PC-9 (cell line): ENCODE data around the gene CRTC1. TPM values are rescaled to one million over a fixed set of nuclear protein-coding genes. Genes with fewer than 3 reads are reported as not detected.

Experiments used
- BruUV-seq: library from RNA; stranded (reverse); fragments of 400-500 nt; replicated peaks from 2 replicates; lab custom pipeline; 2021; lab: Mats Ljungman, UMichigan
- CTCF ChIA-PET: fragments of 300-600 bp; sonication (Branson Sonifier 250); formaldehyde crosslinking; loops from one replicate; lab custom pipeline; 2022; ENCODE audit warnings: antibody characterized with exemption; lab: Charles Lee
- POLR2A ChIA-PET: fragments of 300-600 bp; sonication (Branson Sonifier 250); formaldehyde crosslinking; loops from one replicate; lab custom pipeline; 2022; ENCODE audit warnings: antibody characterized with exemption; ENCODE audit not compliant: unreplicated experiment; lab: Charles Lee
- DNase-seq, 2 experiments: peaks; one replicate each; pipeline versions ENCODE4 v3.0.0 to v3.0.0-alpha.2; 2015 to 2022; ENCODE audit warnings: mixed read lengths in 1 of 2
- H2AFZ ChIP-seq: fragments of 200-600 bp; sonication (generic); 2 replicates; pipeline ENCODE4 v1.8.1; 2017; ENCODE audit warnings: antibody characterized with exemption
- H3F3A ChIP-seq: fragments of 200-600 bp; sonication (generic); 2 replicates; pipeline ENCODE4 v1.8.1; 2017; ENCODE audit warnings: antibody characterized with exemption, mild to moderate bottlenecking, low read depth; ENCODE audit not compliant: insufficient read depth
- H3K27ac ChIP-seq: fragments of 200-600 bp; sonication (generic); 2 replicates; pipeline ENCODE4 v1.6.1; 2016; ENCODE audit warnings: mixed run types
- H3K27me3 ChIP-seq: fragments of 200-600 bp; sonication (generic); 2 replicates; pipeline ENCODE4 v1.6.1; 2016; ENCODE audit warnings: low read depth, mixed run types; ENCODE audit not compliant: insufficient read depth
- H3K36me3 ChIP-seq: fragments of 200-600 bp; sonication (generic); 2 replicates; pipeline ENCODE4 v1.6.1; 2016; ENCODE audit warnings: low read depth, mixed run types
- H3K4me1 ChIP-seq: fragments of 200-600 bp; sonication (generic); replicated peaks from 2 replicates; pipeline ENCODE4 v1.6.1; 2016; ENCODE audit warnings: mixed run types; ENCODE audit not compliant: insufficient read depth
- H3K4me2 ChIP-seq: fragments of 200-600 bp; sonication (generic); 2 replicates; pipeline ENCODE4 v1.6.1; 2017; ENCODE audit warnings: mixed run types
- H3K4me3 ChIP-seq: fragments of 200-600 bp; sonication (generic); 2 replicates; pipeline ENCODE4 v1.6.1; 2016; ENCODE audit warnings: mixed run types
- H3K79me2 ChIP-seq: fragments of 200-600 bp; sonication (generic); 2 replicates; pipeline ENCODE4 v1.6.1; 2017; ENCODE audit warnings: low read depth, mixed run types
- H3K9me2 ChIP-seq: fragments of 200-600 bp; sonication (generic); 2 replicates; pipeline ENCODE4 v1.8.1; 2017; ENCODE audit warnings: mild to moderate bottlenecking; ENCODE audit not compliant: insufficient read depth
- H3K9me3 ChIP-seq: fragments of 200-600 bp; sonication (generic); 2 replicates; pipeline ENCODE4 v1.8.1; 2016; ENCODE audit warnings: low read depth; ENCODE audit not compliant: insufficient read depth
- H4K20me1 ChIP-seq: fragments of 200-600 bp; sonication (generic); 2 replicates; pipeline ENCODE4 v1.8.1; 2017; ENCODE audit not compliant: insufficient read depth
- CTCF ChIP-seq: fragments of 200-600 bp; sonication (generic); conservative IDR thresholded peaks from 2 replicates; pipeline ENCODE4 v1.6.1; 2017; ENCODE audit warnings: mixed run types, antibody characterized with exemption, mild to moderate bottlenecking, moderate library complexity
- EZH2 ChIP-seq: fragments of 200-600 bp; sonication (generic); IDR thresholded peaks from 2 replicates; pipeline ENCODE4 v1.8.0; 2017; ENCODE audit warnings: antibody characterized with exemption, low read depth
- intact Hi-C: fragments of 100-400 bp; cut with micrococcal nuclease; formaldehyde crosslinking; loops from one replicate; pipeline ENCODE4 v1.10.0; 2022; ENCODE audit not compliant: unreplicated experiment
- total RNA-seq: library from RNA; stranded (reverse); gene quantifications from 2 replicates; pipeline ENCODE4 v1.2.3, GENCODE V29; 2021

Gene CRTC1
- total RNA-seq, 1 experiment from 2014 or later: 16.6 TPM

GRCh38 chr19:18761531-18762110 is 78.1 kb downstream of the CRTC1 start:
- Histone ChIP-seq H3K9me2 (no peaks in the 10 kb centered on the region), H3K36me3 (no peaks in the 10 kb centered on the region), H2AFZ (no peak overlapping the region), H4K20me1 (no peaks in the 10 kb centered on the region), H3K4me3 (no peak overlapping the region), H3K4me1 (peaks cover 40% of the 10 kb centered on the region), H3K9me3 (no peaks in the 10 kb centered on the region), H3K4me2 (peak overlapping the region; percentile 63; the same call in 1 of the 2 replicates), H3K27ac (no peak overlapping the region), H3K27me3 (no peaks in the 10 kb centered on the region), H3K79me2 (no peaks in the 10 kb centered on the region), H3F3A (peaks cover 41% of the 10 kb centered on the region)
- CTCF ChIA-PET: interaction anchor here (0.7 kb wide), 1 partner anchor 20 kb away, joined by 14 read pairs; no protein-coding TSS in a partner anchor
- no TSS peak for BruUV-seq
- POLR2A ChIA-PET: no interaction called here
- TF ChIP-seq EZH2 (no peak), CTCF (no peak)
- intact Hi-C loops: loop anchor here (5.0 to 10.0 kb wide), 2 partner anchors 86 to 157 kb away; partner anchors contain the start of gene CRLF1
- no peak for DNase-seq

- ChIA-PET CTCF (no interaction called here), POLR2A (interaction anchor here (0.6 to 0.7 kb wide), 3 partner anchors 29 to 173 kb away, joined by 3 to 4 read pairs (median 3); no protein-coding TSS in a partner anchor)
- Histone ChIP-seq H2AFZ (no peak overlapping the region), H3K27me3 (no peaks in the 10 kb centered on the region), H3K27ac (no peak overlapping the region), H3F3A (peaks cover 41% of the 10 kb centered on the region), H3K79me2 (no peaks in the 10 kb centered on the region), H3K4me3 (no peak overlapping the region), H4K20me1 (no peaks in the 10 kb centered on the region), H3K4me2 (peak overlapping the region; percentile 63), H3K36me3 (no peaks in the 10 kb centered on the region), H3K9me3 (no peaks in the 10 kb centered on the region), H3K4me1 (peaks cover 40% of the 10 kb centered on the region), H3K9me2 (no peaks in the 10 kb centered on the region)
- intact Hi-C loops: loop anchor here (5.0 to 10.0 kb wide), 2 partner anchors 85 to 158 kb away; partner anchors contain the start of gene CRLF1
- no TSS peak for BruUV-seq
- TF ChIP-seq EZH2 (no peak), CTCF (no peak)
- peak; percentile 87 to 94 for DNase-seq
These were observed 78.9 kb downstream of the CRTC1 start for GRCh38 chr19:18762125-18763023.
